Stimulated activated naive CD4-positive, alpha-beta T cell treated with Interleukin-2 at 50 U/mL for 16 hours (primary cell): ENCODE data around the gene IGF2BP2.

Source experiments
- DNase-seq: peaks from one replicate; lab custom pipeline; 2025; lab: John Stamatoyannopoulos, UW

Gene IGF2BP2

DNA sequence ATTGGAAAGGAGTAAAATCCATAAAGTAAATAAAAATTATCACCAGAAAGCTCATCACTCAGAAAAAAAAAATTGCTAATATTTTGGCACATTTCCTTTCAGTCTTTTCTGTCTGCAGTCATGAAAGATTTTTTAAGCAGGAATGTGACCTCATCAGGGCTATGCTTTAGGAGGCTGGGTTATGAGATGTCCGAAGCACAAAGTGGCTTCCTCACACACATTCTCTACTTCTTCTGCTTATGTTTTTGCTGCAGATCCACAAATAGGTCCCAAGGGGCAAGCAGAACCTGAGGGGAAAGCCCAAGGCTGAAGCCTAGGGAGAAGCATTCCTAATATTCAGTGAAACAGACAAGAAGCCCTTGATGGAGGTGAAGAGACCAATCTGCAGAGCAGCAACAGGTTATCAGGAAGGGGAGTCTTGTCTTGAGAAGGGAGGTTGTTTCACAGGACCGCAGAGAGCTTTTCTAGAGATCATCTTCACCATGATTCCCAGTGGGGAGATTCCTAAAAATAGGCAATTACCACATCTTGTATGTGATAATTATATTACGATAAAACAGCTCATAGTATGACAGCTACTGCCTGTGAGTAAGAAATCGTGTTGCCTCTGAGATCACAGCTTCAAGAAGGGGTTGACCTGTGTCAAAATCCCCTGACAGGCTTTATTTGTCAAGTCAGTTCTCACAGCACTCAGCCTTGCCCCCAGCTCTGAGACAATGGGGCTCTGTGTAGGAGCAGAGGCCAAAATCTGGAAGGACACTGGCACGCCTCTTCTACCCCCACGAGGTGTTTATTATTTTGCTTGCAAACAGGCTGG is 60.5 kb downstream of the IGF2BP2 start:
- no peak for DNase-seq

DNA sequence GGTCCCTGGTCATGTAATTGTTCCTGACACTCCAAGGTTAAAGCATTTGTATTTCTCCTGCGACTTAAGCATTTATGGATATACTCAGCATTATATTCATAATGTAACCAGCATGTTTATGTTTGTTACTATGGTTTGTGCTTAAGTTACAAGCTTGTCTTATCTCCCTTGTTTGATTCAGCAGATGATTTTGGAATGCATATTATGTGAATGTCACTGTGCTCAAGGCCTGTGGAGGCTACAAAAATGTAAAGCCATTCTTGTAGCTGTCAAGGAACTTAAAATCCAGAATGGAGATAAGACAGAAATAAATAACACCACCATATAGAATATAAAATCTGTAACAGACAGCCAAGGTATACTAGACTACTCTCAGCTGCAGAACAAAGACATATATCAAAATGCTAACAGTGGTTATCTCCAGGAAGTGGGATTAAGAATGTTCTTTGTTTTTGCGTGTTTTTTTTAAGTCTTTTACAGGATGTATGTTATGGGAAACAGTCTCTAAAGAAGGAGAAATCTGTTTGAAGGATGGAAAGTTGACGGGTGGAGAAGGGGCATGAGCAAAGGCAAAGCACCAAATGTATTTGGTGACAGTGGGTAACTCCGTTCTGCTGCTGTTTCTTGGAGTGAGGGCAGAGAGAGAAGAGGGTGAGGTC is 61.4 kb downstream of the IGF2BP2 start:
- no peak for DNase-seq

GRCh38 chr3:185760550-185760949 is 64.3 kb downstream of the IGF2BP2 start:
- DNase-seq: no peak

GRCh38 chr3:185760088-185760487 is 64.8 kb downstream of the IGF2BP2 start:
- DNase-seq: no peak

- no peak for DNase-seq
Observed at GRCh38 chr3:185759512-185759911, 65.3 kb downstream of the IGF2BP2 start.

GRCh38 chr3:185758912-185759311 is 65.9 kb downstream of the IGF2BP2 start:
- no peak for DNase-seq

- DNase-seq: no peak
Observed at GRCh38 chr3:185757176-185757575, 67.7 kb downstream of the IGF2BP2 start.

GRCh38 chr3:185756477-185756876 is 68.4 kb downstream of the IGF2BP2 start:
- DNase-seq: no peak

- no peak for DNase-seq
Observed at GRCh38 chr3:185754920-185755319, 69.9 kb downstream of the IGF2BP2 start.

DNA sequence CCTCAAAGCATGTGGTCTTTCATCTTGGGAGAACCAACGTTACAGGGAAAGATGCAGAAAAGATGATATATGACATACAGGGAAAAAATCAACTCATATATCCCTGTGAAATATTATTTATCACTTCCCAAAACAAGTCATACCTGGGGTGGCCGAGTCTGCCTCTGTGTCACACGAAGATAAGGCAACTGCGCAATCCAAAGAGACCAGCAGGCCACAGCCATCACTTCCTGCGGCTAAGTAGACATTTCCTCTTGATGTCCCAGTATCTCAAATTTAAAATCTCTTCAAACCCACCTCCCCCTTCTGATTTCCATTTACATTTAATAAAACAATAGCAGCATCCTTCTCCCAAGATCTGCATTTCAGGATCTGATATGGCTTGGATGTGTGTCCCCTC is 71.5 kb downstream of the IGF2BP2 start:
- DNase-seq: no peak

GRCh38 chr3:185750702-185751101 is 74.1 kb downstream of the IGF2BP2 start:
- no peak for DNase-seq

DNA sequence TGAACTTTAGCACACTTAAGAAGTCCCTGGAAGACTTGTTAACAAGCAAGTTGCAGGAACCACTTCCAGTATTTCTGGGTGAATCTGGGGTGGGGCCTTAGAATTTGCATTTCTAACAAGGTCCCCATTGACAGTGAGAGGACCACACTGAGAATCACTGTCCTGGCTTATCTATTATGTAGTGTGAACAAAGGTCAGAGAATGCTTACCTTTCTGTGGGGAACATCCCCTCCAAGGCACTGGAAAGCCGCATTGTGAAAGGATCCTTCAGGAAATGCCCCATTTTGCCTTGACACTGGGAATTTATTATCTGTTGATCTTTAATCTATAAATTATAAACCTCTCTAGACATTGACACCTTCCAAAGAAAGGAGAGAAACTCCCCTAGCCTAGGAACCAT is 74.8 kb downstream of the IGF2BP2 start:
- DNase-seq: no peak

GRCh38 chr3:185746470-185746869 is 78.4 kb downstream of the IGF2BP2 start:
- no peak for DNase-seq

GRCh38 chr3:185744997-185745843 is 79.6 kb downstream of the IGF2BP2 start:
- no peak for DNase-seq

GRCh38 chr3:185741586-185741985 is 83.3 kb downstream of the IGF2BP2 start:
- DNase-seq: no peak

GRCh38 chr3:185740133-185740532 is 84.7 kb downstream of the IGF2BP2 start:
- no peak for DNase-seq

DNA sequence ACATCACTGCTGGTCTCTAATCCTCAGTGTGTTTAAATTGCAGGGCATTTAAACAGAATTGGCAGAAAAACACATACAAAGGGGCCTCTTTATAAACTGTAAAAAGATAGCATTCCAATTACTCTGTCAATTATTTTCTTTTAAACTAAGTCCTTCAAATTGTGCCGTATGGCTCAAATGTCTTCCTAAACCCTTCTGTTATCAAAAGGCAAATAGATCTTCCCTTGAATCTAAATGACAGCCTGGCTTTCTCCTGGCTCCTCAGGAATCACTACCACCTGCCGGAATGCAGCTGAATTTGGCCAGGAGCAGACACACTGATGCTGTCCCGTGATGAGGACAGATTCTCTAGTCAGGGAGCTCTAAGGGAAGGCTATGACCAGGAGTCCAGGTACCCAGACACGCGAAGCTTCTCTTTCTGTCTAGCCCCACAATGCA is 85.6 kb downstream of the IGF2BP2 start:
- DNase-seq: no peak

DNA sequence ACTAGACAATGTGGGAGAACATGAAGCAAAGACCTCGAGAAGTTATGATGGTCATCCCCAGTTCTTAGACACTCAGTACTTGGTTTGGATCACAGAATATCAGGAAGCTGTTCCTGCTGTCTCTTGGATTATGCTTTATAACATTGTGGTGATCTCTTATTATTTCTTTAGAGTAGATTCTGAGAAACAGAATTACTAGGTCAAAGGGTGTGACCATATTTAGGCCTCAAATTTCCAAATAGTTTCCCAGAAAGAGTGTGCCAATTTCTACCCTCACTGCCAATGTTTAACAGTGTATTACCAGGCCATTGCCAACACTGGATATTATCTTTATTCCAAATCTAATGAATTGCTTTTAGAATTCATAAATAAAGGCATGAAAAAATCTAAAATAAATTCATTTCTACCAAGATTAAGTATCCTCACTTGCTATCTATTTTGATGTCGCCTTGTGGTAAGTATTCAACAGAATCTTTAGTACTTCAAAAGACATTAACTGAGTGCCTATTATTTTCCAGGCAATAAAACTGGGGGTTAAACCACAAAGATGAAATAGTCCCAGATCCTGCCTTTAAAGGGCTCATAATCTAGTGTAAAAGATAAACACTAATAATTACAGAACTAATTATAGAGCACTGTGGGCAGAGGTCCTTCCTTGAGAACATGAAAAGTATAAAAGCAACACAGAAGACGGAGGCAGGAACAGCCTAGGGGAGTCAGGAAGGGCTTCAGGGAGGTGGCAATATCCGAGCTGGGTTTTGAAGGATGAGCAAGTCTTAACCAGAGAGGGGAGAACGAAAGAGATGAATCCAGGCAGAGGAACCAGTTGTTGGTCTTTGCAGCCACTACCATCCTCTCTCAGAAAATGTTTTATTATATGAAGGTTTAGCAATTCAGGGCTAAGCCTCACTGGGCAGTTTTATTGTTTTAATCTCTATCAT is 86.8 kb downstream of the IGF2BP2 start:
- DNase-seq: no peak

DNA sequence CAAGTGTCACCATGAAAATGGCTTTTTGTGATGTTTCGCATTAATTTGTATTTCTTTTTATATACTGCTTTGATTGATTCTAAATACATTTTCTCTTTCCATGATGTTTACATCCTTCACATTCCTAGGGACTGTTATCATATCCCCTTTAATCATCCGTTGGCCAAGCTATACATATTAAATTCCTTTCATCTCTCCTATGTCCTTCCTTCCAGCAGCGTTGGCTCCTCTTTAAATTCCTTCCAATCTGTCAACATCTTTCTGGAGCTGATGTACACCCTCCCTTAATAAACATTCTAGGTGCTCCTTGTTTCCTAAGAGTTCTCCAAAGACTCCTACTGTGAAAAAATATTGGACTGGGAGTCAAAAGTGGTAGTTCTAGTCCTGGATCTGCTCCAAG is 87.8 kb downstream of the IGF2BP2 start:
- no peak for DNase-seq

- no peak for DNase-seq
Observed at GRCh38 chr3:185734725-185735096, 90.1 kb downstream of the IGF2BP2 start.

DNA sequence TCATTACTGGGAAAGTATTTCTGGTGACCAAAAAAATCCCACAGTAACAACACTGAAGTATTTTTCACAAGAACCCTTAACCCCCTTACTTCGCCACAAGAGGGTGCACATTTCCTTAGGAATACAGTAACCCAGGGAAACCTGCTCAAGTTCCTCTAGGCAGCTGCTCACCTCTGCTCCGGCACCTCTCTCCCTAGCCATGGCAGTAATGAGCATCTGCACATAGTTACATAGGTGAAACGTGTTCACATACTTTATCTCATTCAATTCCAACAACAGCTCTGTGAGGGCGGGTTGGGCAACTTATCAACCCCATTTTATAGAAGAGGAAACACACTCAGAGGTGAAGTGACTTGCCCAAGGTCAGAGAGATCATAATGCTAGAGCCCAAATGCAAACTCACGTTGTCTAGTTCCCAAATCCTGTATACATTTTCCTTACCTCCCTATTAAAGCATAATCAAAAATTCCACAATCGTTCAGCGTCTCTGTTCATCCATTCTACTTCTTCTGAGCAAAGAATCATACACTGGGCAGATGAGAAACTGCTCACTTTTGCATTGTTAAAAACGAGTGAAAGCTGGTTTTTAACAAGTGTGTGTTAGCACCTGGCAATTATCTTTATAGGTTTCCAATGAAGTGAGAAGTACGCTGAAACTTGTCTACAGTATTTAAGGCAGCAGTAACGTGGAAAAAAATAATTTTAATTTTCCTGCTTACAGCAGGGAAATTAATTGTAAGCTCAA is 90.7 kb downstream of the IGF2BP2 start:
- DNase-seq: no peak
